Suprapubic skin (tissue), 4 donors: ENCODE measurements around the gene NT5M. TPM values are rescaled to one million over a fixed set of nuclear protein-coding genes. Genes with fewer than 3 reads are reported as not detected.

ENCODE experiments used
- DNase-seq, 2 donors: peaks; one replicate each; pipeline ENCODE4 v3.0.0-alpha.2; 2019; ENCODE audit warnings: low spot score in 2 of 2
- H3K27ac ChIP-seq: fragments of 200-600 bp; sonication (generic); one replicate; pipeline ENCODE4 v1.5.1; 2019
- H3K27me3 ChIP-seq: fragments of 200-600 bp; sonication (generic); one replicate; pipeline ENCODE4 v1.5.1; 2019
- H3K36me3 ChIP-seq: fragments of 200-600 bp; sonication (generic); one replicate; pipeline ENCODE4 v1.5.1; 2019
- H3K4me1 ChIP-seq: fragments of 200-600 bp; sonication (generic); one replicate; pipeline ENCODE4 v1.5.1; 2019
- H3K4me3 ChIP-seq: fragments of 200-600 bp; sonication (generic); one replicate; pipeline ENCODE4 v1.5.1; 2019; ENCODE audit warnings: mild to moderate bottlenecking
- H3K9me3 ChIP-seq: fragments of 200-600 bp; sonication (generic); one replicate; pipeline ENCODE4 v1.5.1; 2019
- EP300 ChIP-seq: sonication (generic); formaldehyde crosslinking; IDR thresholded peaks from one replicate; pipeline ENCODE4 v1.6.1; 2017; ENCODE audit warnings: antibody characterized with exemption
- POLR2A ChIP-seq, 2 donors: fragments of 450-650 bp; IDR thresholded peaks; one replicate each; pipeline ENCODE4 v1.6.1; 2017; ENCODE audit warnings: antibody characterized with exemption in 2 of 2, mild to moderate bottlenecking in 2 of 2, moderate library complexity in 2 of 2
- POLR2AphosphoS5 ChIP-seq, 3 donors: sonication (generic); formaldehyde crosslinking; IDR thresholded peaks; one replicate each; pipeline ENCODE4 v1.6.1; 2017; ENCODE audit warnings: antibody characterized with exemption in 3 of 3
- whole genome bisulfite sequencing: methylation state at CpG from one replicate; pipeline ENCODE4 v1.1.5; 2018; 5-methylcytosine and 5-hydroxymethylcytosine counted together
- total RNA-seq, 4 donors: library from RNA; depleted of rRNA; stranded (reverse); fragments of >200 nt; gene quantifications; one replicate each; pipeline ENCODE4 v1.1.0, GENCODE V29; 2016
- TF ChIP-seq, protein P1 (sequence below), 2 donors: fragments of 200-600 bp in 1 of 2; fragments of 450-650 bp in 1 of 2; sonication (generic) in 1 of 2; IDR thresholded peaks; one replicate each; pipeline ENCODE4 v1.5.1; 2016 to 2019; ENCODE audit warnings: antibody characterized with exemption in 2 of 2, mild to moderate bottlenecking in 1 of 2, moderate library complexity in 1 of 2

Gene NT5M
- total RNA-seq, 4 donors from 2014 or later = 1.2 to 4.6 (median 1.9) TPM

DNA sequence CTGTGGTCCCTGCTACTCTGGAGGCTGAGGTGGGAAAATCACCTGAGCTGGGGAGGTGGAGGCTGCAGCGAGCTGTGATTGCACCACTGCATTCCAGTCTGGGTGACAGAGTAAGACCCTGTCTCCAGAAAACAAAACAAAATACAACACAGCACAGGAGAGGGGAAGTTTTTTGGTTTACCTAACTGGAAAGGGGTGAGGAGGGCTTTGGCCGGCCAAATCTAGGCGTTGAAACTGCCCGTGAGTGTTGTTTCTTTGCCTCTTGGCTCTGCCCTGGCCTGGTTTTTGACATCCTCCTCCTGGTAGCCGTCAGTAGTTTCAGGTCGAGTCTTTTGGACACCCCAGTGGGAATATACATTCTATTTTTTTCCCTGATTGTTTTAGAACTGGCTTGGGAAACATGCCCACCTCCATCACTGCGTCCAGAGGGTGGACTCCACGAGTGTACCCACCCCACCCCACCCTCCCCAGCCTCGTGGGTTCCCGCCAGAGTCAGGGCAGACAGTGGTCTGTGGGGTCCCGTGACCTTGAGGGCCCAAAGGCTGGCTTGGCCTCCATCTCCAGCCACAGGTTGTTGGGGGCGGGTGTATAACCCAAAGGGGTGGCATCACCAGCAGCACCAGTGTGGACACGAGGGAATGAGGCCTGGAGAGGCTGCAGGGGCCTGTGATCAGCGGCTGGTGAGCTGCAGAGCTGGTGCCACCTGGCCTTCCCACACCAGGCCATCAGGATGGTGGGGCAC is 42.7 kb downstream of the NT5M start:
- no peaks in the 10 kb centered on the region for H3K4me1 ChIP-seq
- TF ChIP-seq POLR2AphosphoS5 (IDR thresholded peaks at IDR 0.05) = no peak
- no peak for TF ChIP-seq POLR2A (IDR thresholded peaks at IDR 0.05)
- TF ChIP-seq EP300 = no peak
- TF ChIP-seq, protein P1, sequence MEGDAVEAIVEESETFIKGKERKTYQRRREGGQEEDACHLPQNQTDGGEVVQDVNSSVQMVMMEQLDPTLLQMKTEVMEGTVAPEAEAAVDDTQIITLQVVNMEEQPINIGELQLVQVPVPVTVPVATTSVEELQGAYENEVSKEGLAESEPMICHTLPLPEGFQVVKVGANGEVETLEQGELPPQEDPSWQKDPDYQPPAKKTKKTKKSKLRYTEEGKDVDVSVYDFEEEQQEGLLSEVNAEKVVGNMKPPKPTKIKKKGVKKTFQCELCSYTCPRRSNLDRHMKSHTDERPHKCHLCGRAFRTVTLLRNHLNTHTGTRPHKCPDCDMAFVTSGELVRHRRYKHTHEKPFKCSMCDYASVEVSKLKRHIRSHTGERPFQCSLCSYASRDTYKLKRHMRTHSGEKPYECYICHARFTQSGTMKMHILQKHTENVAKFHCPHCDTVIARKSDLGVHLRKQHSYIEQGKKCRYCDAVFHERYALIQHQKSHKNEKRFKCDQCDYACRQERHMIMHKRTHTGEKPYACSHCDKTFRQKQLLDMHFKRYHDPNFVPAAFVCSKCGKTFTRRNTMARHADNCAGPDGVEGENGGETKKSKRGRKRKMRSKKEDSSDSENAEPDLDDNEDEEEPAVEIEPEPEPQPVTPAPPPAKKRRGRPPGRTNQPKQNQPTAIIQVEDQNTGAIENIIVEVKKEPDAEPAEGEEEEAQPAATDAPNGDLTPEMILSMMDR (IDR thresholded peaks at IDR 0.05) = no peak
- H3K9me3 ChIP-seq = no peaks in the 10 kb centered on the region
- H3K27ac ChIP-seq = no peak overlapping the region
- peak; percentile 40 to 72 for DNase-seq
- 90% methylated on average over 12 of the region's 14 CpGs for WGBS
- no peaks in the 10 kb centered on the region for H3K36me3 ChIP-seq
- no peaks in the 10 kb centered on the region for H3K27me3 ChIP-seq
- no peak overlapping the region for H3K4me3 ChIP-seq

DNA sequence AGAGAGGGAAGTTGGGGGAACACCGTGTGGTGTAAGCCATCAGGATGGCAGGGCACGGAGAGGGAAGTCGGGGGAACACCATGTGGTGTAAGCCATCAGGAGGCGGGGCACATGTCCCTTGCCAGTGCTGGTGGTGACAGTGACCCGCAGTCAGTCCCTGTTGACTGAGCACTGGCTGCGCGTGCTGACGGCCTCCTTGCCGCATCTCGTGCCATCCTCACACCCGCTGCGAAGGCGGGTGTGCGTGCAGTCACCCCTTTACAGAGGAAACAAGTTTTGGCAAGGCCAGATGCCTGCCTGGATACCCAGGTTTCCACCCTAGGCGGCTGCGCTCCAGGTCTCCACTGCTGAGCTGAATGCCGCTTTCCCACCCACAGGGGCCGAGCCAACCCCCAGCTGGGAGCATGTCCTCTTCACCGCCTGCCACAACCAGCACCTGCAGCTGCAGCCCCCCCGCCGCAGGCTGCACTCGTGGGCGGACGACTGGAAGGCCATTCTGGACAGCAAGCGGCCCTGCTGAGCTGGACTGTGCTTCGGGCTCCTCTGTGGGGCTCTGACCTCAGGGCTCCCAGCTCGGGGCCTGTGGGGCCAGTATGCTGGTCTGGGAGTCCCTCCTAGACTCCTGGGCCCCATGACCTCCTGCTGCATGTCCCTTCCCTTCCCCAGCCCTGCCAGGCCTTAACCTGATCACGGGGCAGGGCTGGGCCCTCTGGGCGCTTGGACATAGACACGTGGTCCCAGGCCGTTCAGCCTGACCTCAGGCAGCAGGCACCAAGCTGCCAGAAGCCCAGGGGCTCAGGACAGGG is 43.5 kb downstream of the NT5M start:
- DNase-seq = peak; percentile 53 to 65
- no peaks in the 10 kb centered on the region for H3K4me1 ChIP-seq
- H3K27ac ChIP-seq = no peak overlapping the region
- WGBS = 87% methylated on average over 23 of the region's 31 CpGs
- no peaks in the 10 kb centered on the region for H3K9me3 ChIP-seq
- H3K27me3 ChIP-seq = no peaks in the 10 kb centered on the region
- TF ChIP-seq, protein P1 (IDR thresholded peaks at IDR 0.05) = no peak
- TF ChIP-seq POLR2A (IDR thresholded peaks at IDR 0.05) (no peak), EP300 (no peak)
- no peaks in the 10 kb centered on the region for H3K36me3 ChIP-seq
- no peak overlapping the region for H3K4me3 ChIP-seq

DNA sequence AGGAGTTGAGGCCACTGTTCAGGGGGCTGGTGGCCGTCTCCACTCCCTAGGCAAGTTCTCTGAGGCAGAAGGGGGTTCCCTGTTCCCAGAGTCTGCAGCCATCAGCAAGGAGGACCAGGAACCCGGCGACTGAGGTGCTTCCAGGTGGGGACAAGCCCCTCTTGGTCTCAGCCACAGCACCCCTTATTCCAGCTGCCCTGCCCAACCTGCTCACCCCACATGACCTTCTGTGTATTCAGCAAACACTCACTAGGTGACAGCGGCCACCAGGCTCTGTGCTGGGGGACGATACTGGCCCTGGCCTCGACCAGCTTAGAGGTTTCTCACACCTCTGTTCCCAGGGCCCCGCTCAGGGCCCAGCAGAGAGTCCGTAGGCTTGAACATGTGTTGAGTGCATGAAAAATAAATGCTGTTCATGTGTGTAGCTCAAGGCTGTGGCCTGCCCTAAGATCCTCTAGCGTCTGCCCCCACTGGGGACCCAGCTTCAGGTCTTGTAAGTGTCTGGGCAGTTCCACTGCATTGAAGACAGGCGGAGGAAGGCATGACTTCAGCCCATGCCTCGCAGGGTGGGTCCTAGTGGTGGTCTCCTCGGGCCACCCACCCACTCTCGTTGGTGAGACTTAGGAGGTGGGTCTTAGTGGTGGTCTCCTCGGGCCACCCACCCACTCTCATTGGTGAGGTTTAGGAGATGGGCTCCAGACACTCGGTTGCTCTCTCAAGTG is 44.2 kb downstream of the NT5M start:
- Histone ChIP-seq H3K9me3 (no peaks in the 10 kb centered on the region), H3K4me1 (no peaks in the 10 kb centered on the region), H3K27ac (no peak overlapping the region), H3K36me3 (no peaks in the 10 kb centered on the region), H3K27me3 (no peaks in the 10 kb centered on the region), H3K4me3 (no peak overlapping the region)
- TF ChIP-seq POLR2AphosphoS5 (IDR thresholded peaks at IDR 0.05) (no peak), POLR2A (IDR thresholded peaks at IDR 0.05) (no peak), EP300 (no peak)
- TF ChIP-seq, protein P1 (IDR thresholded peaks at IDR 0.05) = no peak
- peak; percentile 42 to 72 for DNase-seq
- WGBS = 90% methylated on average over 11 of the region's 15 CpGs

DNA sequence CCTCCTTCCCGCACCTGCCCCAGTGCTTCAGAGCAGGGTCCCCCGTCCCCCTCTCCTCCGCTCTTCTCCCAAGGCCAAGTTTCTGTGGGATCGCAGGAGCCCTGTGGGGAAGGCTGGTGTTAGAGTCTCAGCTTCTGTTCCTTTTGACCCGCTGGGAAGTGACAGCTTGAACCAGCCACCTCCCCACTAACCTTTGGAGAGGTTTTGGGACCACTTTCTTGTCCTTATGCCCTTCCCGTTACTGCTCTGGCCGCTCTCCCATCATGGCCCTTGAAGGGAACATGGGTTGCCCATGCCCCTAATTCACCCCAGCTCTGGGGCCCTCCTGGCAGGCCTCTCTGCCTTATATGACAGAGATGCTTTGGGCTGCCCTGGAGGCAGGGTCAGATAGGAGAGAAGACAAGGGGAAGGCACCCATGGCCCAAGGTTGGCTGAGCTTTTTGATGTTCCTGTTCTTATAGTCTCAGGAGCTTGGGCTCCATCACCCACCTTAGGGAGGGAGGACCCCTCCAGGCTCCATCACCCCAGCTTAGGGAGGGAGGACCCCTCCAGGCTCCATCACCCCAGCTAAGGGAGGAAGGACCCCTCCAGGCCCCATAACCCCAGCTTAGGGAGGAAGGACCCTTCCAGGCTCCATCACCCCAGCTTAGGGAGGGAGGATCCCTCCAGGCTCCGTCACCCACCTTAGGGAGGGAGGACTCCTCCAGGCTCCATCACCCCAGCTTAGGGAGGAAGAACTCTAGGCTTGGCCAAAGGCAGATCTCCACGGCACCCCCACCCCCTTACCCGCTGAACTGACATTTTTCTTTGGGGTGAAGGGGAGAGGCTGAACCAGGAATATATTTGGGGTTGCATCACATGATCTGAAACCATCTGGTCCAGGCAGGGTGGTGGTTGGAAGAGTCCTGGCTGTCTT is 45.0 kb downstream of the NT5M start:
- peak; percentile 43 to 71 for DNase-seq
- WGBS = 97% methylated on average over 7 of the region's 10 CpGs

More for the DNA sequence above, 45.0 kb downstream of the NT5M start:
- Histone ChIP-seq H3K36me3 (no peaks in the 10 kb centered on the region), H3K4me3 (no peak overlapping the region), H3K4me1 (no peaks in the 10 kb centered on the region), H3K9me3 (no peaks in the 10 kb centered on the region), H3K27ac (no peak overlapping the region), H3K27me3 (no peaks in the 10 kb centered on the region)
- TF ChIP-seq EP300 = no peak
- TF ChIP-seq POLR2AphosphoS5 (IDR thresholded peaks at IDR 0.05) = no peak
- no peak for TF ChIP-seq POLR2A (IDR thresholded peaks at IDR 0.05)
- TF ChIP-seq, protein P1 (IDR thresholded peaks at IDR 0.05) = no peak
